WTC11 (cell line): ENCODE results near the gene USP43. TPM values are rescaled to one million over a fixed set of nuclear protein-coding genes. Genes with fewer than 3 reads are reported as not detected.

Experiments
- ATAC-seq: fragments of 200-7000 bp; cut with Tn5 transposase; 2 replicates; pipeline ENCODE4 v1.10.0; 2021; ENCODE audit warnings: mild to moderate bottlenecking, moderate library complexity
- CTCF ChIA-PET: fragments of 300-600 bp; sonication (Branson Sonifier 250); formaldehyde crosslinking; loops from one replicate; lab custom pipeline; 2021; ENCODE audit warnings: antibody characterized with exemption; lab: Charles Lee
- POLR2A ChIA-PET: fragments of 350-600 bp; sonication (Branson Sonifier 250); formaldehyde crosslinking; loops from one replicate; lab custom pipeline; 2021; ENCODE audit warnings: antibody characterized with exemption; lab: Charles Lee
- DNase-seq: peaks from one replicate; pipeline ENCODE4 v3.0.0; 2021; ENCODE audit warnings: low spot score
- H3K27ac Mint-ChIP-seq: 2 replicates; pipeline ENCODE4 v1.8.0; 2021; ENCODE audit warnings: mixed read lengths
- H3K27me3 Mint-ChIP-seq: 2 replicates; pipeline ENCODE4 v1.8.0; 2021; ENCODE audit warnings: low read depth, mild to moderate bottlenecking, moderate library complexity, mixed read lengths
- H3K36me3 Mint-ChIP-seq: 2 replicates; pipeline ENCODE4 v1.8.0; 2021; ENCODE audit warnings: mixed read lengths
- H3K4me1 Mint-ChIP-seq: 2 replicates; pipeline ENCODE4 v1.8.0; 2022; ENCODE audit warnings: mixed read lengths
- H3K4me3 Mint-ChIP-seq: 2 replicates; pipeline ENCODE4 v1.8.0; 2021; ENCODE audit warnings: mild to moderate bottlenecking, moderate library complexity, mixed read lengths
- H3K9me3 Mint-ChIP-seq: 2 replicates; pipeline ENCODE4 v1.8.0; 2021; ENCODE audit warnings: mixed read lengths
- ATF2 ChIP-seq: sonication (generic); formaldehyde crosslinking; IDR thresholded peaks from 2 replicates; pipeline ENCODE4 v1.8.1; 2022; ENCODE audit warnings: low read depth, missing genetic modification reagents, borderline replicate concordance
- E2F5 ChIP-seq: sonication (generic); formaldehyde crosslinking; IDR thresholded peaks from 2 replicates; pipeline ENCODE4 v1.8.1; 2022; ENCODE audit warnings: mild to moderate bottlenecking, moderate library complexity, missing genetic modification reagents
- ELF4 ChIP-seq: sonication (generic); formaldehyde crosslinking; IDR thresholded peaks from 2 replicates; pipeline ENCODE4 v1.8.1; 2022; ENCODE audit warnings: low read depth, mild to moderate bottlenecking, moderate library complexity, missing genetic modification reagents
- ERG ChIP-seq: fragments of 250-450 bp; sonication (Bioruptor Pico); IDR thresholded peaks from 2 replicates; pipeline ENCODE4 v1.8.0; 2021; ENCODE audit warnings: mild to moderate bottlenecking
- FOXJ3 ChIP-seq: sonication (generic); formaldehyde crosslinking; IDR thresholded peaks from 2 replicates; pipeline ENCODE4 v1.9.0; 2021; ENCODE audit warnings: missing genetic modification reagents, mild to moderate bottlenecking, borderline replicate concordance
- FOXK1 ChIP-seq: sonication (generic); formaldehyde crosslinking; IDR thresholded peaks from 2 replicates; pipeline ENCODE4 v1.8.0; 2022; ENCODE audit warnings: mild to moderate bottlenecking, moderate library complexity, missing genetic modification reagents
- HMGA2 ChIP-seq: fragments of 250-450 bp; sonication (Bioruptor Pico); IDR thresholded peaks from 2 replicates; pipeline ENCODE4 v1.4.0; 2021; ENCODE audit warnings: mild to moderate bottlenecking, moderate library complexity
- MAX ChIP-seq: sonication (generic); formaldehyde crosslinking; IDR thresholded peaks from 2 replicates; pipeline ENCODE4 v1.8.0; 2022; ENCODE audit warnings: mild to moderate bottlenecking, missing genetic modification reagents
- MXD4 ChIP-seq: fragments of 250-450 bp; sonication (Bioruptor Pico); IDR thresholded peaks from 2 replicates; pipeline ENCODE4 v1.8.0; 2021; ENCODE audit warnings: mild to moderate bottlenecking, moderate library complexity, borderline replicate concordance
- NFYB ChIP-seq: sonication (generic); formaldehyde crosslinking; conservative IDR thresholded peaks from 2 replicates; pipeline ENCODE4 v1.8.0; 2022; ENCODE audit warnings: low read depth, missing genetic modification reagents
- OVOL2 ChIP-seq: fragments of 250-450 bp; sonication (Bioruptor Pico); IDR thresholded peaks from 2 replicates; pipeline ENCODE4 v1.9.0; 2021; ENCODE audit warnings: mild to moderate bottlenecking, borderline replicate concordance
- SP1 ChIP-seq: sonication (generic); formaldehyde crosslinking; conservative IDR thresholded peaks from 2 replicates; pipeline ENCODE4 v1.8.1; 2022; ENCODE audit warnings: missing genetic modification reagents
- TCF7 ChIP-seq: sonication (generic); formaldehyde crosslinking; IDR thresholded peaks from 2 replicates; pipeline ENCODE4 v1.8.0; 2022; ENCODE audit warnings: mild to moderate bottlenecking, low read depth, missing genetic modification reagents, moderate library complexity
- USF1 ChIP-seq: sonication (generic); formaldehyde crosslinking; IDR thresholded peaks from 2 replicates; pipeline ENCODE4 v1.8.0; 2022; ENCODE audit warnings: mild to moderate bottlenecking, missing genetic modification reagents
- USF2 ChIP-seq: sonication (generic); formaldehyde crosslinking; IDR thresholded peaks from 2 replicates; pipeline ENCODE4 v1.8.1; 2023; ENCODE audit warnings: mild to moderate bottlenecking, missing genetic modification reagents, moderate library complexity
- ZBTB43 ChIP-seq: sonication (generic); formaldehyde crosslinking; IDR thresholded peaks from 2 replicates; pipeline ENCODE4 v1.8.1; 2023; ENCODE audit warnings: mild to moderate bottlenecking, missing genetic modification reagents
- ZNF219 ChIP-seq: sonication (generic); formaldehyde crosslinking; IDR thresholded peaks from 2 replicates; pipeline ENCODE4 v1.8.0; 2023; ENCODE audit warnings: missing genetic modification reagents, mild to moderate bottlenecking, borderline replicate concordance
- ZNF263 ChIP-seq: sonication (generic); formaldehyde crosslinking; IDR thresholded peaks from 2 replicates; pipeline ENCODE4 v1.8.1; 2022; ENCODE audit warnings: low read depth, mild to moderate bottlenecking, moderate library complexity, missing genetic modification reagents
- ZNF396 ChIP-seq: fragments of 250-450 bp; sonication (Bioruptor Pico); IDR thresholded peaks from 2 replicates; pipeline ENCODE4 v1.8.0; 2021; ENCODE audit warnings: mild to moderate bottlenecking, moderate library complexity, borderline replicate concordance
- ZNF425 ChIP-seq: fragments of 250-450 bp; sonication (Bioruptor Pico); conservative IDR thresholded peaks from 2 replicates; pipeline ENCODE4 v1.9.0; 2021; ENCODE audit warnings: mild to moderate bottlenecking
- ZNF671 ChIP-seq: fragments of 250-450 bp; sonication (Bioruptor Pico); IDR thresholded peaks from 2 replicates; pipeline ENCODE4 v1.8.0; 2021; ENCODE audit warnings: mild to moderate bottlenecking
- total RNA-seq: library from RNA; stranded (reverse); gene quantifications from 3 replicates; pipeline ENCODE4 v1.2.3, GENCODE V29; 2021

The USP43 gene
- total RNA-seq, 1 experiment from 2014 or later, result 8.6 TPM

- no peak for TF ChIP-seq ZBTB43 (CRISPR knock-in tag)
Measured at GRCh38 chr17:9702482-9702881, 57.2 kb downstream of the USP43 start (continued).

GRCh38 chr17:9702914-9703780 lies 57.8 kb downstream of the USP43 start:
- no peak for TF ChIP-seq MXD4 (CRISPR knock-in tag)
- POLR2A ChIA-PET, result no interaction called here
- H3K27ac Mint-ChIP-seq, result no peak overlapping the region
- H3K36me3 Mint-ChIP-seq, result peaks cover 10% of the 10 kb centered on the region
- H3K4me1 Mint-ChIP-seq, result no peaks in the 10 kb centered on the region
- ATAC-seq (no peak), DNase-seq (no peak)
- H3K4me3 Mint-ChIP-seq, result no peak overlapping the region
- H3K9me3 Mint-ChIP-seq, result no peaks in the 10 kb centered on the region; the same call in 1 of the 2 replicates
- CTCF ChIA-PET, result no interaction called here
- H3K27me3 Mint-ChIP-seq, result no peaks in the 10 kb centered on the region

- TF ChIP-seq FOXK1 (CRISPR knock-in tag), result no peak
- no peak for TF ChIP-seq HMGA2
- TF ChIP-seq ZNF396, result no peak
- TF ChIP-seq ZNF671, result no peak
- TF ChIP-seq FOXJ3 (CRISPR knock-in tag), result no peak
- TF ChIP-seq ATF2 (CRISPR knock-in tag), result no peak
- no peak for TF ChIP-seq ERG (CRISPR knock-in tag)
- no peak for TF ChIP-seq ZNF263 (CRISPR knock-in tag)
- TF ChIP-seq ZNF219 (CRISPR knock-in tag), result no peak
- Mint-ChIP-seq H3K27ac (peak overlapping the region; percentile 31; the same call in 1 of the 2 replicates), H3K4me1 (no peaks in the 10 kb centered on the region), H3K27me3 (no peaks in the 10 kb centered on the region), H3K36me3 (peaks cover 10% of the 10 kb centered on the region), H3K4me3 (no peak overlapping the region), H3K9me3 (no peaks in the 10 kb centered on the region; the same call in 1 of the 2 replicates)
- POLR2A ChIA-PET, result no interaction called here
- no peak for ATAC-seq
- no peak for DNase-seq
- CTCF ChIA-PET, result no interaction called here
Measured at GRCh38 chr17:9703781-9704082, 58.4 kb downstream of the USP43 start.

- no peak for DNase-seq
- TF ChIP-seq SP1 (CRISPR knock-in tag), result no peak
- no peak for TF ChIP-seq NFYB (CRISPR knock-in tag)
- TF ChIP-seq ELF4 (CRISPR knock-in tag), result no peak
- no peak for TF ChIP-seq USF1
- no peak for TF ChIP-seq ZNF425 (CRISPR knock-in tag)
- TF ChIP-seq E2F5, result no peak
- TF ChIP-seq MAX (CRISPR knock-in tag), result no peak
- TF ChIP-seq OVOL2, result no peak
- no peak for TF ChIP-seq TCF7 (CRISPR knock-in tag)
- no peak for TF ChIP-seq USF2 (CRISPR knock-in tag)
- no peak for ATAC-seq
- H3K4me1 Mint-ChIP-seq, result no peaks in the 10 kb centered on the region
- H3K36me3 Mint-ChIP-seq, result peaks cover 11% of the 10 kb centered on the region
- no peak overlapping the region for H3K4me3 Mint-ChIP-seq
- ChIA-PET CTCF (no interaction called here), POLR2A (interaction anchor here (0.7 kb wide), 1 partner anchor 163 kb away, joined by 3 read pairs; no protein-coding TSS in a partner anchor)
- no peak overlapping the region for H3K27ac Mint-ChIP-seq
- no peaks in the 10 kb centered on the region; the same call in 1 of the 2 replicates for H3K9me3 Mint-ChIP-seq
- no peaks in the 10 kb centered on the region for H3K27me3 Mint-ChIP-seq
Measured at GRCh38 chr17:9705745-9706144, 60.4 kb downstream of the USP43 start.
